GM23338 (cell line): Measurements from ENCODE around the gene MPP1. TPM values are rescaled to one million over a fixed set of nuclear protein-coding genes. Genes with fewer than 3 reads are reported as not detected.

Source experiments
- ATAC-seq: fragments of 200-7000 bp; cut with Tn5 transposase; 3 replicates; pipeline ENCODE4 v1.9.1; 2020
- DNase-seq: peaks from one replicate; pipeline ENCODE4 v3.0.0-alpha.2; 2015; ENCODE audit warnings: low spot score
- H2AFZ ChIP-seq: fragments of 200-600 bp; sonication (generic); 2 replicates; pipeline ENCODE4 v1.8.0; 2016; ENCODE audit warnings: antibody characterized with exemption, mild to moderate bottlenecking, moderate library complexity
- H3F3A ChIP-seq: fragments of 200-600 bp; sonication (generic); replicated peaks from 2 replicates; pipeline ENCODE4 v1.8.0; 2017; ENCODE audit warnings: antibody characterized with exemption, mixed run types, low read depth
- H3K27ac ChIP-seq: fragments of 200-600 bp; sonication (generic); 2 replicates; pipeline ENCODE4 v1.6.1; 2016; ENCODE audit warnings: low read depth
- H3K27me3 ChIP-seq: fragments of 200-600 bp; sonication (generic); 2 replicates; pipeline ENCODE4 v1.8.0; 2016; ENCODE audit warnings: mild to moderate bottlenecking, mixed run types, moderate library complexity; ENCODE audit not compliant: insufficient read depth
- H3K36me3 ChIP-seq: fragments of 200-600 bp; sonication (generic); 2 replicates; pipeline ENCODE4 v1.8.0; 2016; ENCODE audit warnings: mild to moderate bottlenecking; ENCODE audit not compliant: insufficient read depth
- H3K4me1 ChIP-seq: fragments of 200-600 bp; sonication (generic); 2 replicates; pipeline ENCODE4 v1.8.0; 2016; ENCODE audit warnings: mild to moderate bottlenecking, moderate library complexity; ENCODE audit not compliant: insufficient read depth
- H3K4me2 ChIP-seq: fragments of 200-600 bp; sonication (generic); 2 replicates; pipeline ENCODE4 v1.7.1; 2017; ENCODE audit warnings: mixed run types
- H3K4me3 ChIP-seq: fragments of 200-600 bp; sonication (generic); 2 replicates; pipeline ENCODE4 v1.6.1; 2016; ENCODE audit warnings: mixed run types
- H3K79me2 ChIP-seq: fragments of 200-600 bp; sonication (generic); replicated peaks from 2 replicates; pipeline ENCODE4 v1.8.0; 2017; ENCODE audit warnings: mild to moderate bottlenecking; ENCODE audit not compliant: insufficient read depth
- H3K9me2 ChIP-seq: fragments of 200-600 bp; sonication (generic); 2 replicates; pipeline ENCODE4 v1.8.0; 2017; ENCODE audit not compliant: insufficient read depth
- H4K20me1 ChIP-seq: fragments of 200-600 bp; sonication (generic); replicated peaks from 2 replicates; pipeline ENCODE4 v1.8.0; 2017; ENCODE audit warnings: mild to moderate bottlenecking; ENCODE audit not compliant: insufficient read depth
- H3K27ac Mint-ChIP-seq: 2 replicates; pipeline ENCODE4 v1.8.0; 2020; ENCODE audit warnings: inconsistent platforms, mild to moderate bottlenecking, moderate library complexity, mixed read lengths
- H3K27me3 Mint-ChIP-seq: 3 replicates; pipeline ENCODE4 v1.8.0; 2022; ENCODE audit warnings: low read depth, mild to moderate bottlenecking, moderate library complexity, mixed read lengths, inconsistent platforms; ENCODE audit not compliant: insufficient read depth, poor library complexity
- H3K36me3 Mint-ChIP-seq: 3 replicates; pipeline ENCODE4 v1.8.0; 2021; ENCODE audit warnings: low read depth, mild to moderate bottlenecking, inconsistent platforms, moderate library complexity, mixed read lengths
- H3K4me1 Mint-ChIP-seq: 3 replicates; pipeline ENCODE4 v1.8.0; 2020; ENCODE audit warnings: mild to moderate bottlenecking, inconsistent platforms, mixed read lengths
- H3K4me3 Mint-ChIP-seq: 3 replicates; pipeline ENCODE4 v1.8.0; 2021; ENCODE audit warnings: moderate library complexity, mild to moderate bottlenecking, inconsistent platforms, mixed read lengths
- H3K9me3 Mint-ChIP-seq: 3 replicates; pipeline ENCODE4 v1.8.0; 2020; ENCODE audit warnings: moderate library complexity, mild to moderate bottlenecking, inconsistent platforms, mixed read lengths
- ETS1 ChIP-seq: IDR thresholded peaks from 2 replicates; pipeline ENCODE4 v1.6.1; 2016; ENCODE audit warnings: antibody characterized with exemption
- EZH2 ChIP-seq: fragments of 200-600 bp; sonication (generic); IDR thresholded peaks from one replicate; pipeline ENCODE4 v1.8.0; 2017; ENCODE audit warnings: antibody characterized with exemption, mild to moderate bottlenecking, low read depth; ENCODE audit not compliant: unreplicated experiment
- EZH2phosphoT487 ChIP-seq: fragments of 200-600 bp; sonication (generic); IDR thresholded peaks from one replicate; pipeline ENCODE4 v1.8.1; 2018; ENCODE audit warnings: antibody characterized with exemption; ENCODE audit not compliant: unreplicated experiment
- REST ChIP-seq: IDR thresholded peaks from one replicate; pipeline ENCODE4 v1.6.1; 2018; ENCODE audit warnings: antibody characterized with exemption; ENCODE audit not compliant: unreplicated experiment
- STAT1 ChIP-seq: IDR thresholded peaks from one replicate; pipeline ENCODE4 v1.6.1; 2016; ENCODE audit warnings: antibody characterized with exemption; ENCODE audit not compliant: unreplicated experiment
- polyA plus RNA-seq: library from polyadenylated mRNA; unstranded; fragments of >200 nt; fragmentation: Nextera tagmentation; extraction: Ambion mirVana; gene quantifications from 2 replicates; pipeline ENCODE4 v1.2.1, GENCODE V29; 2016
- total RNA-seq: library from RNA; depleted of rRNA; stranded (reverse); fragments of >200 nt; shearing (Covaris generic); gene quantifications from 2 replicates; pipeline ENCODE4 v1.2.3, GENCODE V29; 2014
- TF ChIP-seq, protein P1 (sequence below), 2 experiments: fragments of 200-600 bp in 1 of 2; sonication (generic) in 1 of 2; conservative IDR thresholded peaks; 2 replicates each; pipeline versions ENCODE4 v1.5.1 to v1.6.1; 2016 to 2017; ENCODE audit warnings: antibody characterized with exemption in 2 of 2, low read depth in 2 of 2, mild to moderate bottlenecking in 2 of 2, moderate library complexity in 1 of 2

The MPP1 gene
- total and polyA plus RNA-seq, 2 experiments from 2014 or later = 18.7 to 27.2 TPM

GRCh38 chrX:154840856-154841255, 35.6 kb upstream of the MPP1 start:
- peaks cover 2% of the 10 kb centered on the region for H3K27me3 Mint-ChIP-seq
- Histone ChIP-seq H3K9me2 (no peaks in the 10 kb centered on the region), H3F3A (no peaks in the 10 kb centered on the region), H3K4me2 (no peak overlapping the region), H3K79me2 (no peaks in the 10 kb centered on the region), H3K4me1 (no peaks in the 10 kb centered on the region), H4K20me1 (no peaks in the 10 kb centered on the region), H2AFZ (no peak overlapping the region), H3K4me3 (no peak overlapping the region), H3K36me3 (no peaks in the 10 kb centered on the region), H3K27ac (no peak overlapping the region), H3K27me3 (no peaks in the 10 kb centered on the region)
- no peaks in the 10 kb centered on the region for H3K4me1 Mint-ChIP-seq
- ATAC-seq = no peak
- H3K4me3 Mint-ChIP-seq = no peak overlapping the region
- peak; percentile 40 for DNase-seq
- peaks cover 6% of the 10 kb centered on the region for H3K9me3 Mint-ChIP-seq
- TF ChIP-seq, protein P1, sequence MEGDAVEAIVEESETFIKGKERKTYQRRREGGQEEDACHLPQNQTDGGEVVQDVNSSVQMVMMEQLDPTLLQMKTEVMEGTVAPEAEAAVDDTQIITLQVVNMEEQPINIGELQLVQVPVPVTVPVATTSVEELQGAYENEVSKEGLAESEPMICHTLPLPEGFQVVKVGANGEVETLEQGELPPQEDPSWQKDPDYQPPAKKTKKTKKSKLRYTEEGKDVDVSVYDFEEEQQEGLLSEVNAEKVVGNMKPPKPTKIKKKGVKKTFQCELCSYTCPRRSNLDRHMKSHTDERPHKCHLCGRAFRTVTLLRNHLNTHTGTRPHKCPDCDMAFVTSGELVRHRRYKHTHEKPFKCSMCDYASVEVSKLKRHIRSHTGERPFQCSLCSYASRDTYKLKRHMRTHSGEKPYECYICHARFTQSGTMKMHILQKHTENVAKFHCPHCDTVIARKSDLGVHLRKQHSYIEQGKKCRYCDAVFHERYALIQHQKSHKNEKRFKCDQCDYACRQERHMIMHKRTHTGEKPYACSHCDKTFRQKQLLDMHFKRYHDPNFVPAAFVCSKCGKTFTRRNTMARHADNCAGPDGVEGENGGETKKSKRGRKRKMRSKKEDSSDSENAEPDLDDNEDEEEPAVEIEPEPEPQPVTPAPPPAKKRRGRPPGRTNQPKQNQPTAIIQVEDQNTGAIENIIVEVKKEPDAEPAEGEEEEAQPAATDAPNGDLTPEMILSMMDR (conservative IDR thresholded peaks at IDR 0.05; ENCODE audit: low read depth in 2 of 2) = peak; percentile 62
- TF ChIP-seq STAT1 = no peak
- peaks cover 2% of the 10 kb centered on the region; the same call in 1 of the 3 replicates for H3K36me3 Mint-ChIP-seq
- H3K27ac Mint-ChIP-seq = no peak overlapping the region

DNA sequence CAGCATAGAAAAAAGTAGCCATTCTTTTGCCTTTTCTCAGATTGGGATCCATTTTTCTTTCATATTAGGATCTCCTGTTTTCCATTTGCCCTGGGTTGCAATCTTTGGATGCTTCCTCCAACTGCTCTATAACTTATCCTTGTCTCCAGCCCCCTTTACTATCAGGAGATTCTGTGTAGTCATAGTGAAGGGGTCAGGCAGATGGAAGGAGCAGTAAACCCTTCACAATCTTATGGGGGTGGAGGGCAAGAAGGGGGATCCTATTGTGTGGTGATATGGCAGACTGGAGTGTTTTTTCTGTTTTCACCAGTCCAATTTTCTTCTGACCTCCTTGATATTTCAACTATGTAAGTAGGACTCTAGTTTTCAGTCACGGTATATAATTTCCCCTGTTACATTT, 30.9 kb upstream of the MPP1 start:
- H3K9me3 Mint-ChIP-seq = peaks cover 6% of the 10 kb centered on the region
- TF ChIP-seq EZH2 = no peak
- TF ChIP-seq EZH2phosphoT487 = no peak
- TF ChIP-seq, protein P1 (conservative IDR thresholded peaks at IDR 0.05; ENCODE audit: low read depth in 2 of 2) = no peak
- no peak for TF ChIP-seq REST
- TF ChIP-seq ETS1 = no peak
- no peak for TF ChIP-seq STAT1

More for the DNA sequence above, 30.9 kb upstream of the MPP1 start:
- Histone ChIP-seq H3K4me2 (no peak overlapping the region), H3F3A (no peaks in the 10 kb centered on the region), H3K4me3 (no peak overlapping the region), H3K27me3 (no peaks in the 10 kb centered on the region), H3K4me1 (no peaks in the 10 kb centered on the region), H2AFZ (no peak overlapping the region), H4K20me1 (no peaks in the 10 kb centered on the region), H3K79me2 (no peaks in the 10 kb centered on the region), H3K36me3 (no peaks in the 10 kb centered on the region), H3K9me2 (no peaks in the 10 kb centered on the region), H3K27ac (no peak overlapping the region)
- DNase-seq (no peak), ATAC-seq (no peak)
- H3K4me1 Mint-ChIP-seq = no peaks in the 10 kb centered on the region
- no peak overlapping the region for H3K4me3 Mint-ChIP-seq
- H3K27ac Mint-ChIP-seq = no peak overlapping the region
- peaks cover 2% of the 10 kb centered on the region; the same call in 1 of the 3 replicates for H3K36me3 Mint-ChIP-seq
- H3K27me3 Mint-ChIP-seq = peaks cover 2% of the 10 kb centered on the region
